GM19455 (cell line): Measurements from ENCODE around the gene HHAT.
A peak's percentile ranks its signal among the peaks of the same experiment; 100 is the strongest.

ENCODE experiments used
- ATAC-seq: cut with Tn5 transposase; IDR thresholded peaks from one replicate; pipeline ENCODE4 v1.9.1; 2021; ENCODE audit not compliant: unreplicated experiment

Gene HHAT

GRCh38 chr1:210313046-210313595 lies 15.6 kb upstream of the HHAT start:
- no peak for ATAC-seq

- no peak for ATAC-seq
Observed at GRCh38 chr1:210313921-210314320, 14.8 kb upstream of the HHAT start.

GRCh38 chr1:210315529-210315928 lies 13.2 kb upstream of the HHAT start:
- ATAC-seq, result no peak

- ATAC-seq, result no peak
Observed at GRCh38 chr1:210321131-210321530, 7.6 kb upstream of the HHAT start.

- ATAC-seq, result no peak
Observed at GRCh38 chr1:210321552-210321951, 7.2 kb upstream of the HHAT start.

GRCh38 chr1:210323957-210324356 lies 4.7 kb upstream of the HHAT start:
- ATAC-seq, result no peak

GRCh38 chr1:210325026-210325670 lies 3.6 kb upstream of the HHAT start:
- no peak for ATAC-seq

GRCh38 chr1:210328032-210328745 lies 513 bp upstream of the HHAT start:
- ATAC-seq, result no peak

- no peak for ATAC-seq
Observed at GRCh38 chr1:210330279-210330866, 1.7 kb downstream of the HHAT start.

- ATAC-seq, result no peak
Observed at GRCh38 chr1:210332233-210332632, 3.5 kb downstream of the HHAT start.

- ATAC-seq, result peak; percentile 76
Observed at GRCh38 chr1:210332719-210333398, 4.2 kb downstream of the HHAT start.

- no peak for ATAC-seq
Observed at GRCh38 chr1:210335001-210335400, 6.3 kb downstream of the HHAT start.

- no peak for ATAC-seq
Observed at GRCh38 chr1:210336362-210336761, 7.7 kb downstream of the HHAT start.

- ATAC-seq, result no peak
Observed at GRCh38 chr1:210339500-210339899, 10.8 kb downstream of the HHAT start.

GRCh38 chr1:210340311-210340710 lies 11.6 kb downstream of the HHAT start:
- ATAC-seq, result peak; percentile 34

- no peak for ATAC-seq
Observed at GRCh38 chr1:210340841-210341240, 12.1 kb downstream of the HHAT start.

GRCh38 chr1:210342986-210343780 lies 14.5 kb downstream of the HHAT start:
- peak; percentile 57 for ATAC-seq

- no peak for ATAC-seq
Observed at GRCh38 chr1:210344706-210345105, 16.0 kb downstream of the HHAT start.

- no peak for ATAC-seq
Observed at GRCh38 chr1:210347112-210347511, 18.4 kb downstream of the HHAT start.

- ATAC-seq, result no peak
Observed at GRCh38 chr1:210351496-210351895, 22.8 kb downstream of the HHAT start.

GRCh38 chr1:210352575-210352974 lies 23.9 kb downstream of the HHAT start:
- no peak for ATAC-seq
